ENCODE results near the gene WDFY4.

WDFY4 gene

GRCh38 chr10:48785796-48786195, 101.1 kb downstream of the WDFY4 start:
- H3K4me1 ChIP-seq (ENCODE audit: control insufficient read depth, insufficient read depth, low read length), result no peaks in the 10 kb centered on the region
- H3K9me3 ChIP-seq (ENCODE audit: control insufficient read depth, insufficient read depth, low read length), result no peaks in the 10 kb centered on the region
- H3K36me3 ChIP-seq (ENCODE audit: control insufficient read depth, insufficient read depth, low read length), result no peaks in the 10 kb centered on the region
- no peaks in the 10 kb centered on the region for H3K27me3 ChIP-seq (ENCODE audit: control insufficient read depth, insufficient read depth, low read length)
- H3K4me3 ChIP-seq (ENCODE audit: low read depth, low read length), result no peak overlapping the region
- no peak overlapping the region for H3K9ac ChIP-seq (ENCODE audit: low read depth, low read length)

GRCh38 chr10:48786606-48787282, 102.1 kb downstream of the WDFY4 start:
- H3K9me3 ChIP-seq (ENCODE audit: control insufficient read depth, insufficient read depth, low read length), result no peaks in the 10 kb centered on the region
- H3K27me3 ChIP-seq (ENCODE audit: control insufficient read depth, insufficient read depth, low read length), result no peaks in the 10 kb centered on the region
- no peaks in the 10 kb centered on the region for H3K36me3 ChIP-seq (ENCODE audit: control insufficient read depth, insufficient read depth, low read length)

DNA sequence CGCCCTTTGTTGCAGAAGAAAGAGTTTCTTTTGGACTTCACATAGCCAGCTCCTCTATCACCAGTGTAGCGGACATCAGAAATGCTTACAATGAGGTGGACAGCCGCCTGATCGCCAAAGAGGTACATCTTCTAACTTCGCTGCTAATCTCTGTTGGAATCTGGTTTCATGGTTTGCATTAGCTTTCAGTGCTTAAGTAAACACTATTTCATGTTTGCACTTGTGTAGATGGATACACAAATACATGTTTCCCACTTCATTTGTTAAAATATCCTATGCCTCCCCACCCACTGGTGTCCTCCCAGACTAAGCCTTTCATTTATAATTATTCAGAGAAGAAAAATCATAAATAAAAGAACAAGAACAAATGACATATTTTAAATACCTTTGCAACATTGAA, 103.9 kb downstream of the WDFY4 start:
- H3K27me3 ChIP-seq (ENCODE audit: control insufficient read depth, insufficient read depth, low read length), result no peaks in the 10 kb centered on the region
- H3K36me3 ChIP-seq (ENCODE audit: control insufficient read depth, insufficient read depth, low read length), result no peaks in the 10 kb centered on the region

More at GRCh38 chr10:48786606-48787282, 102.1 kb downstream of the WDFY4 start:
- Histone ChIP-seq H3K4me1 (ENCODE audit: control insufficient read depth, insufficient read depth, low read length) (no peaks in the 10 kb centered on the region), H3K9ac (ENCODE audit: low read depth, low read length) (no peak overlapping the region), H3K4me3 (ENCODE audit: low read depth, low read length) (no peak overlapping the region)

GRCh38 chr10:48789486-48790456, 105.1 kb downstream of the WDFY4 start:
- Histone ChIP-seq H3K27me3 (ENCODE audit: control insufficient read depth, insufficient read depth, low read length) (no peaks in the 10 kb centered on the region), H3K4me1 (ENCODE audit: control insufficient read depth, insufficient read depth, low read length) (no peaks in the 10 kb centered on the region), H3K9ac (ENCODE audit: low read depth, low read length) (no peak overlapping the region), H3K9me3 (ENCODE audit: control insufficient read depth, insufficient read depth, low read length) (no peaks in the 10 kb centered on the region), H3K4me3 (ENCODE audit: low read depth, low read length) (no peak overlapping the region), H3K36me3 (ENCODE audit: control insufficient read depth, insufficient read depth, low read length) (no peaks in the 10 kb centered on the region)

More for the DNA sequence above, 103.9 kb downstream of the WDFY4 start:
- no peak overlapping the region for H3K9ac ChIP-seq (ENCODE audit: low read depth, low read length)
- H3K9me3 ChIP-seq (ENCODE audit: control insufficient read depth, insufficient read depth, low read length), result no peaks in the 10 kb centered on the region
- no peaks in the 10 kb centered on the region for H3K4me1 ChIP-seq (ENCODE audit: control insufficient read depth, insufficient read depth, low read length)
- H3K4me3 ChIP-seq (ENCODE audit: low read depth, low read length), result no peak overlapping the region

GRCh38 chr10:48790457-48791044, 105.9 kb downstream of the WDFY4 start:
- Histone ChIP-seq H3K4me1 (ENCODE audit: control insufficient read depth, insufficient read depth, low read length) (no peaks in the 10 kb centered on the region), H3K9me3 (ENCODE audit: control insufficient read depth, insufficient read depth, low read length) (no peaks in the 10 kb centered on the region), H3K27me3 (ENCODE audit: control insufficient read depth, insufficient read depth, low read length) (no peaks in the 10 kb centered on the region), H3K4me3 (ENCODE audit: low read depth, low read length) (no peak overlapping the region), H3K36me3 (ENCODE audit: control insufficient read depth, insufficient read depth, low read length) (no peaks in the 10 kb centered on the region), H3K9ac (ENCODE audit: low read depth, low read length) (no peak overlapping the region)

DNA sequence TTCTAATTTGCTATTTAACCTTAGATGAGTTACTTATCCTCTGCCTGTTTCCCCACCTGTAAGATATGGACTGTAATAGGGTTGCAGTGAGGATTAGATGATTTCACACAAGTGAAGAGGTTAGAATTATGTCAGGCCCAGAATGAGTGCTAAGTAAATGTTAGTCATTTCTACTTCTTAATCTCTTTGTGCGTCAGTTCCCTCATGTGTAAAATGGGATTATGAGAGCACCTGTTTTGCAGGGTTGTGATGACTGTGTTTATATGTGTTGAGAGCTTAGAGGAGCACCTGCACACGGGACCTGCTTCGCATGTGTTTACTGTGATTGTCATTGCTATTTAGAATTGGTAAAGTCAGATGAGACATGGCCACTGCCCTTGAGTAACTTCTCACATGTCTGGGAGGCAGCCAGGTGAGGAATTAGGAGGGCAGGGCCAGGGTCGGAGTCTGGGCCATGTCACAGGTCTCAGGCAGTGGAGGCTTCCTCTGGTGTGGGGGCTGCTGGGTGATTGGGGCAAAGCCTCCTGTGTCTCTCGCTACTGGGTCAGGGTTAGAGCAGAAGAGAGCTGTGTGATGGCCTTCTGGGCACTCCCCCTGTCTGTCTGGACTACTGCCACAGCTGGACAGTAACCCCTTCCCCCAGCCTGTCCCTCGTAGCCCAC, 106.7 kb downstream of the WDFY4 start:
- Histone ChIP-seq H3K9ac (ENCODE audit: low read depth, low read length) (no peak overlapping the region), H3K36me3 (ENCODE audit: control insufficient read depth, insufficient read depth, low read length) (no peaks in the 10 kb centered on the region), H3K9me3 (ENCODE audit: control insufficient read depth, insufficient read depth, low read length) (no peaks in the 10 kb centered on the region), H3K27me3 (ENCODE audit: control insufficient read depth, insufficient read depth, low read length) (no peaks in the 10 kb centered on the region), H3K4me1 (ENCODE audit: control insufficient read depth, insufficient read depth, low read length) (no peaks in the 10 kb centered on the region), H3K4me3 (ENCODE audit: low read depth, low read length) (no peak overlapping the region)

- no peaks in the 10 kb centered on the region for H3K4me1 ChIP-seq (ENCODE audit: control insufficient read depth, insufficient read depth, low read length)
- no peaks in the 10 kb centered on the region for H3K36me3 ChIP-seq (ENCODE audit: control insufficient read depth, insufficient read depth, low read length)
- no peak overlapping the region for H3K4me3 ChIP-seq (ENCODE audit: low read depth, low read length)
- H3K27me3 ChIP-seq (ENCODE audit: control insufficient read depth, insufficient read depth, low read length), result no peaks in the 10 kb centered on the region
- no peak overlapping the region for H3K9ac ChIP-seq (ENCODE audit: low read depth, low read length)
- no peaks in the 10 kb centered on the region for H3K9me3 ChIP-seq (ENCODE audit: control insufficient read depth, insufficient read depth, low read length)
These were observed 107.4 kb downstream of the WDFY4 start for GRCh38 chr10:48792121-48792520.

DNA sequence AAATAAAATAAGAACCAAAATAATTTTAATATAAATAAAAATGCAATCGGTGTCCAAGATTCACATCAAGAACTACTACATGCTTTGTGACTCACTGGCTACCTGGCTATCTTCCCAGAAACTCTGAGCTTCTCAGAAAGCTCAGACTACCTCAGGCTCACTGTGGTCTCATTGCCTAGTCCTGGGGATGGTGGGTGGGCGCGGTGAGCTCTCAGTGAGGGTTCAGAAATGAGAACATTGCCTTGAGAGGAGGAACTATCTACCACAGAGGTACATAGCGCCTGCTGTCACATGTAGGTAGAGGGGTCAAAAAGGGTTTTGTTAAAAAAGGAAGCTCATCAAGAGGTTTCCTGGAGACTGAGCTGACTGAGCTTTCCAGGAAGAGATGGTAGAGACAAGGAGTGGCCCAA, 108.0 kb downstream of the WDFY4 start:
- Histone ChIP-seq H3K4me1 (ENCODE audit: control insufficient read depth, insufficient read depth, low read length) (no peaks in the 10 kb centered on the region), H3K4me3 (ENCODE audit: low read depth, low read length) (no peak overlapping the region), H3K27me3 (ENCODE audit: control insufficient read depth, insufficient read depth, low read length) (no peaks in the 10 kb centered on the region), H3K36me3 (ENCODE audit: control insufficient read depth, insufficient read depth, low read length) (no peaks in the 10 kb centered on the region), H3K9ac (ENCODE audit: low read depth, low read length) (no peak overlapping the region), H3K9me3 (ENCODE audit: control insufficient read depth, insufficient read depth, low read length) (no peaks in the 10 kb centered on the region)

GRCh38 chr10:48794074-48794473, 109.4 kb downstream of the WDFY4 start:
- no peaks in the 10 kb centered on the region for H3K27me3 ChIP-seq (ENCODE audit: control insufficient read depth, insufficient read depth, low read length)
- no peaks in the 10 kb centered on the region for H3K36me3 ChIP-seq (ENCODE audit: control insufficient read depth, insufficient read depth, low read length)
- no peak overlapping the region for H3K9ac ChIP-seq (ENCODE audit: low read depth, low read length)
- no peaks in the 10 kb centered on the region for H3K4me1 ChIP-seq (ENCODE audit: control insufficient read depth, insufficient read depth, low read length)
- H3K9me3 ChIP-seq (ENCODE audit: control insufficient read depth, insufficient read depth, low read length), result no peaks in the 10 kb centered on the region
- no peak overlapping the region for H3K4me3 ChIP-seq (ENCODE audit: low read depth, low read length)

DNA sequence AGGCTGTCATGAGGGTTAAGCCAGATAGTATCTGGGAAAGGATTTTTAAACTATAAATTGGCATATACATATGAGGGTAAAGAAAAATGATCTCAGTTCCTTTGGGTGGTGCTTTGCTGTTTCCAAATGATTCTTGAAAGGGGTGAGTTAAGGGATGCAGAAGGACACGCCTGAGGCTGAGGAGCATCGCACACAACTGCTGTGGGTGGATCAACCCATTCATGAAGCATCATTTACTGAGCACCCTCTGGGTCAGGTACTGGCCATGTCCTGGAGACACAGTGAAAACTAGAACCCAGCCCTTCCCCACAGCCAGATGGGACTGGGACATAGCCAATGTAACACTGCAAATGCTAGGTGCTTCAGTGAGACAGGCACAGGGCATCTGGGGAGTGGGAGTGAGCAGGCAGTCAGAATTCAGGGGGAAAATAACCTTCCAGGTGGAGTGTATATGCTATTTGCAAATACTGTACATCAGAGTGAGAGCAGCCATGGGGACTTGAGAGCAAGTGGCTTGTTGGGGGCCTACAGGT, 112.1 kb downstream of the WDFY4 start:
- no peaks in the 10 kb centered on the region for H3K36me3 ChIP-seq (ENCODE audit: control insufficient read depth, insufficient read depth, low read length)
- no peak overlapping the region for H3K4me3 ChIP-seq (ENCODE audit: low read depth, low read length)
- no peaks in the 10 kb centered on the region for H3K27me3 ChIP-seq (ENCODE audit: control insufficient read depth, insufficient read depth, low read length)
- H3K9ac ChIP-seq (ENCODE audit: low read depth, low read length), result no peak overlapping the region
- no peaks in the 10 kb centered on the region for H3K4me1 ChIP-seq (ENCODE audit: control insufficient read depth, insufficient read depth, low read length)
- H3K9me3 ChIP-seq (ENCODE audit: control insufficient read depth, insufficient read depth, low read length), result no peaks in the 10 kb centered on the region

- no peaks in the 10 kb centered on the region for H3K9me3 ChIP-seq (ENCODE audit: control insufficient read depth, insufficient read depth, low read length)
- H3K36me3 ChIP-seq (ENCODE audit: control insufficient read depth, insufficient read depth, low read length), result no peaks in the 10 kb centered on the region
- H3K27me3 ChIP-seq (ENCODE audit: control insufficient read depth, insufficient read depth, low read length), result no peaks in the 10 kb centered on the region
- H3K9ac ChIP-seq (ENCODE audit: low read depth, low read length), result no peak overlapping the region
- no peaks in the 10 kb centered on the region for H3K4me1 ChIP-seq (ENCODE audit: control insufficient read depth, insufficient read depth, low read length)
- H3K4me3 ChIP-seq (ENCODE audit: low read depth, low read length), result no peak overlapping the region
These were observed 113.2 kb downstream of the WDFY4 start for GRCh38 chr10:48797830-48798229.

All from iPS-15b (cell line).